IPS-18a (cell line): ENCODE data around the gene CPO.

ENCODE experiments used
- H3K27ac ChIP-seq: one replicate; pipeline ENCODE4 v1.5.1; 2013; ENCODE audit warnings: low read length
- H3K27me3 ChIP-seq: one replicate; pipeline ENCODE4 v1.6.1; 2013; ENCODE audit warnings: mild to moderate bottlenecking, low read length; ENCODE audit not compliant: control insufficient read depth, insufficient read depth
- H3K36me3 ChIP-seq: one replicate; pipeline ENCODE4 v1.6.1; 2013; ENCODE audit warnings: low read depth, low read length; ENCODE audit not compliant: control insufficient read depth
- H3K4me1 ChIP-seq: one replicate; pipeline ENCODE4 v1.6.1; 2013; ENCODE audit warnings: low read depth, low read length; ENCODE audit not compliant: control insufficient read depth
- H3K4me3 ChIP-seq: one replicate; pipeline ENCODE4 v1.5.1; 2013; ENCODE audit warnings: low read length
- H3K9ac ChIP-seq: one replicate; pipeline ENCODE4 v1.6.1; 2013; ENCODE audit warnings: mild to moderate bottlenecking, low read length, moderate library complexity
- H3K9me3 ChIP-seq: one replicate; pipeline ENCODE4 v1.6.1; 2013; ENCODE audit warnings: low read depth, low read length; ENCODE audit not compliant: control insufficient read depth

Gene CPO

DNA sequence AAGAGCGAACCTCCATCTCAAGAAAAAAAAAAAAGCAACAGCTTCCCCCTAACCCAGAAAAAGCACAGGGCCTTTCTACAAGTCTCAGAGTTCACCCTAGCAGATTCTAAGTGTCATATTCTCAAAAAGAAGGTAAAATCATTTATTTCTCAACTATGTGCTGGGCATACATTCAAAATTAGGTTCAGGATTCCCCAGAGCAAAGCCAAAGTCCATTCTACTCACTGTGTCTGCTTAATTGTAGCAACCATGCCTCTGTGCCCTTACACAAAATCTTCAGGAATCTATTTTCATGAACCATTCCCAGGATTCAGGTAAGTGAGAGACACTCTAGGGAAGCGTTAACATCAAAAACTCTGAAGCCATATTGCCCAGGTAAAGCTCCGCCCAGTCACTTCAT, 40.0 kb downstream of the CPO start:
- H3K36me3 ChIP-seq = no peaks in the 10 kb centered on the region
- H3K4me1 ChIP-seq = peaks cover 25% of the 10 kb centered on the region
- no peaks in the 10 kb centered on the region for H3K9me3 ChIP-seq
- no peaks in the 10 kb centered on the region for H3K27me3 ChIP-seq
- no peak overlapping the region for H3K4me3 ChIP-seq
- no peak overlapping the region for H3K27ac ChIP-seq
- no peak overlapping the region for H3K9ac ChIP-seq

DNA sequence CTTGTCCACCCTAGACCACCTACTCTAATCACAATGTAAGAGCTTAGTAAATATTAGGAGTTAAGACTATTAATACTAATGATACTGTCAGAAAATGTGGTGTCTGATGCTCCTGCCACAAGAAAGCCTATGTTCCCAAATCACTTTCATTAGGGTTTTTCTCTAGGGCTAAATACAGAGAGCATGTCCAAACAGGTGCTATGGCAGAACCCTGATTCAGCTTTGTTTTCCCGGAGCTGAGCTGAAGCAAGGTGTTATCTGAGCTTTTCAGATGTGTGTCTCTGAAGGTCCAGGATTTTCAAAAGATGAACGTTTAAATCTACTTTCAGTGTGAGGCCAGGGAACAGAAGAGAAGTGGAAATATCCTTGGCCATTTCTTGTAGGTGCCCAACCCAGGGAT, 40.6 kb downstream of the CPO start:
- Histone ChIP-seq H3K4me1 (peaks cover 27% of the 10 kb centered on the region), H3K36me3 (no peaks in the 10 kb centered on the region), H3K27ac (no peak overlapping the region), H3K9ac (no peak overlapping the region), H3K4me3 (no peak overlapping the region), H3K9me3 (no peaks in the 10 kb centered on the region), H3K27me3 (no peaks in the 10 kb centered on the region)

DNA sequence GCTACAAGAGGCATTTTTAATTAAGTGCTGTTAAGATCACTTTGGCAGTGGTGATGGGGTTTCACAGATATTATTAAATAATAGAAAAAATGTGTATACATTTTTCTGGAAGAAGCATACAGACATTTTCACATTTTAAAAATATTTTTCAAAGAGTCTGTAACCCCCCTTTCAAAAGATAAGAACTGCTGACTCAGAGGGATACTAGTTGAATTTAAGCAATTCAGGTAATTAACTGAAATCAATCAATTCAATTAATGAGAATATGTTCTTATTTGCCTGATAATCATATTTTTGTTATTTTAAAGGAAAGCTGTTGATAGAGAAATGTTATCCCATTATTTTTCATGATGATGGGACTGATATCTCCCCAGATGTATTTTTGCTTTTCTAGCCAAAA, 41.1 kb downstream of the CPO start:
- Histone ChIP-seq H3K27me3 (no peaks in the 10 kb centered on the region), H3K4me3 (no peak overlapping the region), H3K9me3 (no peaks in the 10 kb centered on the region), H3K36me3 (no peaks in the 10 kb centered on the region), H3K9ac (no peak overlapping the region), H3K27ac (no peak overlapping the region), H3K4me1 (peaks cover 27% of the 10 kb centered on the region)

DNA sequence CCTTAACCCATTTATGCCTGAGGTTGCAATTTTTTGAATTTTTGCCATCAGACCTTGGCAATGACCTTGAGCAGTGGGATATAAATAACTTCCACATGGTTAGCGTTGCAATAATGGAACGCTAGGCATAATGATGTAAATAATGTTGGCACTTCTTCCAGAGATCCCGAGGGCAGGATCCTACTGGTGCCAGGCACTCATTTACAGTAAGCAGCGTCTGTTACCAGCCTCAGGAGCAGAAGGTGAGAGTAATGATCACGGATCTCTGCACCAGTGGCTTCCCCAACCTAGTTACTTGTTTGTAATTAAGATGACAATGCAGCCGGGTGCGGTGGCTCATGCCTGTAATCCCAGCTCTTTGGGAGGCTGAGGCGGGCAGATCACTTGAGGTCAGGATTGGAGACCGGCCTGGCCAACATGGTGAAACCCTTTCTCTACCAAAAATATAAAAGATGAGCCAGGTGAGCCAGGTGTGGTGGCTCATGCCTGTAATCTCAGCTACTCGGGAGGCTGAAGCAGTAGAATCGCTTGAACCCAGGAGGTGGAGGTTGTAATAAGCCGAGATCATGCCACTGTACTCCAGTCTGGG, 41.9 kb downstream of the CPO start:
- no peaks in the 10 kb centered on the region for H3K36me3 ChIP-seq
- no peak overlapping the region for H3K4me3 ChIP-seq
- H3K27ac ChIP-seq = no peak overlapping the region
- no peaks in the 10 kb centered on the region for H3K9me3 ChIP-seq
- peaks cover 27% of the 10 kb centered on the region for H3K4me1 ChIP-seq
- H3K9ac ChIP-seq = no peak overlapping the region
- H3K27me3 ChIP-seq = no peaks in the 10 kb centered on the region

DNA sequence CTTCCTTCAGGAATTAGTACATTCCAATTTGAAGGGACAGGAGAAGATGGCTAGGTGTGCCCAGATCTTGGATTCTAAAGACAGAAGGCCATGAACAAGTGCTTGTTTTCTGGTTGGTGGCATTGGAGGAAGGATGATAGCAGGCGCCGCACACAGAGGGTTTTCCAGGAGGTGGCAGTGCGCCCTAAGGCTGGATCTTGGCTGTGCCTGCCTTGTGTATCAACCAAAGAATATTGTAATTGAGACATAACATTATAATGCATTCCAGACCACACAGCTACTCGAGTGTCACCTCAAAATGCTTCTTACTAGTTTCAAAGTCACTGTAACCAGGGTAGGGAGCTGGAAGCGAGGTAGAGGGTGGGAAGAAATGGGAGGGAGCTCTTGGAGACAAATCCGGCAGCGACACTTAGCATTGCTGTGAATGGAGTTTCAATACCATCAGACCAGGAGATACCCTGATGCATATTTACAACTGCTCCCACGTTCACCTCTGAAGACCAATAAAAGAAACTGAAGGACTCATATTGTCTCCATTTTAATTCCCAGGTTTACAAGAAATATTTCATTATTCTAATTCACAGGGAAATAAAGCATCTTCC, 42.5 kb downstream of the CPO start:
- Histone ChIP-seq H3K4me3 (no peak overlapping the region), H3K36me3 (no peaks in the 10 kb centered on the region), H3K9ac (no peak overlapping the region), H3K27ac (no peak overlapping the region), H3K27me3 (no peaks in the 10 kb centered on the region), H3K9me3 (no peaks in the 10 kb centered on the region), H3K4me1 (peaks cover 27% of the 10 kb centered on the region)

DNA sequence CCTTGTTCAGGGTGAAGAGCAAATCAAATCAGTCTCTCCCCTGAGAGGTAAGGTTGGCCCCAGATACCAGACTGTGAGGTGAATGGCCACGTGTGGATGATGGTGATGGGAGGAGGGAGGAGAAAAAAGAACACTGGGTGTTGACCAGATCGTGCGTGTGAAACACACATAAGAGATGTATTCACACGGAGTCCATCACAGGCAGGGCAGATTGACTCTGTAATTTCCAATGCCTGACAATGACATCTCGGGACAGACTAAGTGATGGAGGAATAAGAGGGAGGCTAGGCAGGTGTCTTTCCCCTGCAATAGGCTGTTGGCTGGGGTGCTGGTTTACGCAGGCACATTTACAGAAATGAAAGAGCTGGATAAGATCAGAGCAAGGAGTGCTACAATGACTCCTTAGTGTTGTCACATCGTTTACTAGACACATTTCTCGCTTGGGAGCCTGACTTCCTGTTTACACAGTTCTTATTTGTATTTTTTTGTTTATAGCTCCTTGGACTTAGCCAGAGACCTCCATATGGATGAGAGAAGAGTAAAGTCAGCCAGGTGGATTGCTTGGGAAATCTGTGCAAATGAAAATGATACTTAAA, 43.1 kb downstream of the CPO start:
- no peaks in the 10 kb centered on the region for H3K36me3 ChIP-seq
- H3K9ac ChIP-seq = no peak overlapping the region
- H3K4me1 ChIP-seq = peaks cover 27% of the 10 kb centered on the region
- no peak overlapping the region for H3K4me3 ChIP-seq
- H3K27ac ChIP-seq = no peak overlapping the region
- no peaks in the 10 kb centered on the region for H3K9me3 ChIP-seq
- no peaks in the 10 kb centered on the region for H3K27me3 ChIP-seq

DNA sequence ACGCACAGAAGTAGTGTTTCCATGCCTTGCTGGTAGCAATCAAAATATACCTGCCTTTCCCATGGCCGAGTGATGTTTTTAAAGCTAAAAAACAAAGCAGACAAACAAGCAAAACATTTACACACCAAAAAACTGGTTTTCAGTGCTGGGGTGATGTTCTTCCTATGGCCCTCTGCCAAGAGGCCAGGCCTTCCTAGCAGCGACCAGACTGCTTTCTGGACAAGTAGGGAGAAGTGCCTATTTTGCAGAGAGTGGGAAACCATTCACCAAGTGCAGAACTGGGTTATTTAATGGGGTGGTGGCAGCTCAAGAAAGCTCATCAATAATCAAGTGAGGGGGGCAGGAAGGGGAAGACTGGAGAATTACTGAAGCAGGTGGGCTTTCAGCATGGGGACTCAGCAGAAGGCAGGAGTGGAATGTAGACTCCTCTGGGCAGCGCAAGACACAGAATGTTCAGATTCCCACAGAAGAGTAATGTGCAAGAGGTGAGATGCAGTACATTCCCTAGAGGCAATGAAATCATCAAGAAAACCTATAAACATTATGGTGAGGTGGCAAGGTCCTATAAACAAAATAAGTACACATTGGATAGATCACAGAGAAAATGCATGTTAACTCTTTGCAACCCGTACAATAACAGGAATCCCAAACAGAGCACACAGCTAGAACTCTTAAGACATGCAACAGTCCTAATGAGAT, 44.0 kb downstream of the CPO start:
- no peak overlapping the region for H3K4me3 ChIP-seq
- no peaks in the 10 kb centered on the region for H3K27me3 ChIP-seq
- H3K27ac ChIP-seq = no peak overlapping the region
- no peaks in the 10 kb centered on the region for H3K36me3 ChIP-seq
- H3K9ac ChIP-seq = no peak overlapping the region
- no peaks in the 10 kb centered on the region for H3K9me3 ChIP-seq
- peaks cover 27% of the 10 kb centered on the region for H3K4me1 ChIP-seq

DNA sequence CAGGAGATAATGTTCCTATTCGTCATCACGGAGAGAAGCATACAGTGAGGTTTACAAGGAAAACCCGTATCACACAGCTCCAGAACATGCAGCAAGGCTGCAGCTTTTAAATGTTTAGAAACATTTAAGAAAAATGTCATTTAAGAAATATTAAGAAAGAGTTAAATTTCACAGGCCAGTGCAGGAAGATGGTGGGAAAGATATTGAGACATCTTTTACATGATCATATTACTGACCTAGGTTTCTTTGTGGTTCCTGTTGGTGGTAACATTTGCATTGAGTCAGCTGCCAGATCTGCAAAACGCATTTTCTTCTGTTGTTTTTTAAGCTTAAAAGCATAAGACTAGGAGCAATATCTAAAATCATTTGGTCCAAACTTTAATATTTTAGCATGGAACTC, 44.9 kb downstream of the CPO start:
- Histone ChIP-seq H3K9ac (no peak overlapping the region), H3K27ac (no peak overlapping the region), H3K4me1 (peaks cover 27% of the 10 kb centered on the region), H3K9me3 (no peaks in the 10 kb centered on the region), H3K4me3 (no peak overlapping the region), H3K36me3 (no peaks in the 10 kb centered on the region), H3K27me3 (no peaks in the 10 kb centered on the region)

DNA sequence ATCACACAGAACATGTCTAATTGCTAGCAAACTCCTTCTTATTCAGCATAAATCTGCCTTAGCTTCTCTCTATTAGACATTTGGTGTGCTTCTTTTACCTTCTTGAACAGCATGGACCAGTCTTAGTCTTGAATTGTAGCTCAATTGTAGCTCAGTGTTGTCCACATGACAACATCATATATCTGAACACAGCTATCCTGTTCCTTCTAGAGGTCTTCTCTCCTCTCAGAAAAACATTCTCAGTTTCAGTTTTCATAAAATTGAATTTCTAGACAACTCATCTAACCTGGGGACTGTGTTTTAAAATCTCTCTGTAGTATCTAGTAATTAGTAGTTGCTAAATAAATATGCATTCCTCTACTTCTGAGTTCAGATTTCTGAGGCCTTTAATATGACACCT, 47.6 kb downstream of the CPO start:
- H3K4me3 ChIP-seq = no peak overlapping the region
- no peaks in the 10 kb centered on the region for H3K9me3 ChIP-seq
- H3K27ac ChIP-seq = no peak overlapping the region
- H3K4me1 ChIP-seq = peaks cover 25% of the 10 kb centered on the region
- H3K36me3 ChIP-seq = no peaks in the 10 kb centered on the region
- no peaks in the 10 kb centered on the region for H3K27me3 ChIP-seq
- no peak overlapping the region for H3K9ac ChIP-seq

DNA sequence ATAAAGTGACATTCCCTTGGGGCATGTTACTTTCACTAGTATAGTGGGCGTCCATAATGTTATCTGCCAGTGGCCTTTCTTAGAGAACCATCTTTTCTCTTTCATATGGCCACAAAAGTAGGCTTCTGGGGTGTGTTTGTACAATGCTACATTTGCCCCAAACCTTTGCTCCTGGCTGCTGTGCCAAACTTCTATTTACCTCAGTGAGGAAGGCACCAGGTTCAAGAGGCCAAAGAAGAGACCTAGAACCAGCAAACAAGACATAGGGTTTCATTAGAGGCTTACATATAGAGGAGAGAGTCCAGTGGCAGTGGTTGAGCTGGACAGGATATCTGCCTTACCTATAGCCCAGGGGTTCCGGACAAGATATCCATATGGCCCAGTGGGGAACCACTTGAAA, 48.5 kb downstream of the CPO start:
- H3K27me3 ChIP-seq = no peaks in the 10 kb centered on the region
- no peak overlapping the region for H3K27ac ChIP-seq
- no peaks in the 10 kb centered on the region for H3K36me3 ChIP-seq
- H3K9me3 ChIP-seq = no peaks in the 10 kb centered on the region
- no peak overlapping the region for H3K4me3 ChIP-seq
- H3K9ac ChIP-seq = no peak overlapping the region
- peaks cover 18% of the 10 kb centered on the region for H3K4me1 ChIP-seq

DNA sequence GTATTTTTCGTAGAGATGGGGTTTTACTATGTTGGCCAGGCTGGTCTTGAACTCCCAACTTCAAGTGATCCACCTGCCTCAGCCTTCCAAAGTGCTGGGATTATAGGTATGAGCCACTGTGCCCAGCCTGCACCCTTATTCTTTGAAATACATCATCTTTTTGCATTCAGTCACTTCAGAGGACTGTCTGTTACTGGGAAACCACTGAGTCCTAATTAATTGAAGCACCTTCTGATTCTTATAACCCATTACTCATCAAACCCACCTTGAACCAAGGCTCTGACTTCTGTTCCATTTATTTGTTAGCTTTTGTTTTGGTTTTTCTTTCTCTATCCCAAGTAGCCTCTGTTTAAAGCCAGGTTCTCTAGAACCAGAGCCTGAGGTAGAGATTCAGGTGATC, 49.6 kb downstream of the CPO start:
- no peak overlapping the region for H3K4me3 ChIP-seq
- H3K27ac ChIP-seq = no peak overlapping the region
- no peaks in the 10 kb centered on the region for H3K27me3 ChIP-seq
- H3K9me3 ChIP-seq = no peaks in the 10 kb centered on the region
- H3K9ac ChIP-seq = no peak overlapping the region
- no peaks in the 10 kb centered on the region for H3K36me3 ChIP-seq
- peaks cover 7% of the 10 kb centered on the region for H3K4me1 ChIP-seq

DNA sequence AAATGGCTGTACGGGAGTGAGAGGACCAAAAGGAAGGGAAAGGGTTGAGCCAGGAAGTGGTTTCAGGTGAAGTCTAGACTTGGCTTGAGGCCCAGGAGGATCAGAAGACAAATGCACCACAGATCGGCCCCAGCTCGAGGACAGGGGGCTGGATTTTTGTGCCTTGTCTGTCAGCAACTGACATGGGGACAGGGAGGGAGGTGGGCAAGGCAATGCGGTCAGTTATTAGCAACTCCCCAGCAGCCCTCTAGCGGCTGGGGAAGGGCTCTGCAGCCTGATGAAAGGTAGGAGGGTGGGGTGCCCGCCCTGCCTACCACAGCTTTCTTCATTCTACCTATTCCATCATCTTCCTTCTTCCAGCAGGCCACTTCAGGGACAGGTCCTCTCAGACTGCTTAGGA, 50.0 kb downstream of the CPO start:
- H3K27me3 ChIP-seq = no peaks in the 10 kb centered on the region
- H3K27ac ChIP-seq = no peak overlapping the region
- H3K9me3 ChIP-seq = no peaks in the 10 kb centered on the region
- no peaks in the 10 kb centered on the region for H3K36me3 ChIP-seq
- no peak overlapping the region for H3K4me3 ChIP-seq
- peaks cover 3% of the 10 kb centered on the region for H3K4me1 ChIP-seq
- H3K9ac ChIP-seq = no peak overlapping the region
